NCI-H2081 treated with DMSO at 0.1 percent for 48 hours (cell line): ENCODE measurements around the gene CADM4.
A peak's percentile ranks its signal among the peaks of the same experiment; 100 is the strongest.

ENCODE experiments used
- DNase-seq: peaks from one replicate; lab custom pipeline; 2025; lab: John Stamatoyannopoulos, UW

CADM4 gene

GRCh38 chr19:43586346-43586745 lies 53.3 kb downstream of the CADM4 start:
- DNase-seq = no peak

- DNase-seq = no peak
These were observed 55.2 kb downstream of the CADM4 start for GRCh38 chr19:43584484-43584883.

GRCh38 chr19:43582495-43582894 lies 57.2 kb downstream of the CADM4 start:
- no peak for DNase-seq

- no peak for DNase-seq
These were observed 58.2 kb downstream of the CADM4 start for GRCh38 chr19:43581467-43581866.

DNA sequence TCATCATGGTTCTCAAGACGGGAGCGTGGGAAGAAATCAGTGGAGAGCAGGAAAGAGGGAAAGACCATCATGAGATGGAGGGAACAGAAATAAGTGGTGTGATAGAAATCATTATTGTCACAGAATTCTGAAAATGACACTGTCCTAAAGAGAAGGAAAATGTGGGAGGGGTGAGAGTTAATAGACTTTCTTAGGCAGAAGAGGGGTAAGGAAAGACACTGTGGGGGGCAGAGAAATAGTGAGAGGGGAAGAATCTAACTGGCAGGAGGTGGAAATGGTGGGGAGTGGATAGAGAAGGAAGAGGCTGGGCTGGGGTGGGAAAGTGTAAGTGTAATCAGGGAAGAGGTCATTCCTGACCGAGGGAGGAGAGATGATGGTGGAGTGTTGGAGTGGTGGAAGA lies 60.9 kb downstream of the CADM4 start:
- DNase-seq = no peak

GRCh38 chr19:43575955-43576878 lies 63.4 kb downstream of the CADM4 start:
- no peak for DNase-seq

DNA sequence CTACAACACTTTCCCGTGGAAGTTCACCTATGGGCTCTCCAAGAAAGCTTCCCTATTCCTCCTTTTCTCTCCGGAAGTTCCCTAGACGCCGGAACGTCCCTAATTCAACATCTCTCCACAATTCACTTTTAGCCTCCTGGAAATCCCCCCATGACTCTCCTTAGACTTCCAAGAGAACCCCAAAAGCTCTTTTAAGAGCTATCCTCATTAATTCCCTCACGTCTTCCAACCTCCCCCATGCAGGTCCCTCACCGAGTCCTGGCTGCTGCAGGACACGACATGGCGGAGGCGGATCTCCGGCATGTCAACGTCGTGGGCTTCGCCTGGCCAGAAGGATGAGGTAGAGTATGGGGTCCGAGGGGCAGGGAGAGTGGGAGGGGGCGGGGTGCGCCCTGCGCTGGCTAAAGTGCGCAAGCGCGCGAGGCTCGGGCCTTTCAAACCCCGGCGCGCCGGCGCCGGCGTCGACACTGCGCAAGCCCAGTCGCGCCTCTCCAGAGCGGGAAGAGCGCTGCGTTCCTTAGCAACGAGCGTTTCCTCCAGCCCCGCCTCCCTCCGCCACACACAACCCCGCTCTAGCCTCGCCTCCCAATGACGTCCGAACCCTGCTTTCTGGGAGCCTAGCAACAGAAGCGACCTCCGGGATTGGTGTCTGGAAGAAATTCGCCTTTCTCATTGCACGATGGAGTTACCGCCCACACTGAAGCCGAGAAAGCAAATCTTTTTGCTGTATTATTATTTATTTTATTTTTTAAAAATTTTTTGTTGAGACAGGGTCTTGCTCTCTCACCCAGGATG lies 64.3 kb downstream of the CADM4 start, which contains the start of the genes PINLYP and XRCC1:
TSS of gene PINLYP (plus strand) at position 646 of the 795 bp plus-strand sequence. CDS start 1,391 bp downstream, outside the sequence.
TSS of gene XRCC1 (minus strand) at position 372 of the 795 bp plus-strand sequence. CDS start at position 303, 69 bp downstream.
- DNase-seq = peak; percentile 93

DNA sequence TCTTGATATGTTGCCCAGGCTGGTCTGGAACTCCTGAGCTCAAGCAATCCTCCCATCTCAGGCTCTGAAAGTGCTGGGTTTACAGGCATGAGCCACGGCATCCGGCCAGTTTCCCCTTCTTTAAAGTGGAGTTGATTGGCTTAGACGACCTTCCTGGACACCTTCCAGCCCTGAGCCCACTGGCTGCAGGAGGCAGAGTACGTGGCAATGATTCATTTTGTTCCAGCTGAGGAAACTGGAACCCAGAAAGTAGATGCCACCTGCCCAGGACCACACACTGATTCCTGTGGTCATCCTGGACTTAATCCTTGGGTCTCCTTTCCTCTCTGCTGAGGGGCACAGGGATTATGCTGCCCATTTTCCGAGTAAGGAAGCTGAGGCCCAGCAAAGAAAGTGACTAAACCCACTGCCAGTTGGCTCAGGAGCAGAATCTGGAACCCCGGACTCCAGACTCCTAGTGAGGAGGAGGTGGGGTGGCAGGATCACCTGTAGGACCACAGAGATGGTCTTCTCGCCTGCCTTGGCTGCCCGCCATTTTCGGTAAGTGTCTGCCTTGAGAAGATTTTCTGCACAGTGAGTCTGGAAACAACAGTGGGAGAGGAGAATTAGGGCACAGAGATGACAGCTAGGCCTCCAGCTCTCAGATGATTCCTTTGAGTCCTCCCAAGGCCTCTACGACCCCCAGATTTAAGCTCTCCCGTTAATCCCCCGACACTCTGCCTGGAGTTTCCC lies 65.1 kb downstream of the CADM4 start:
- DNase-seq = no peak
